C4-2B (cell line): ENCODE measurements around the gene CDKL4.

Experiments used
- H3K27ac ChIP-seq: fragments of 450-650 bp; 2 replicates; pipeline ENCODE4 v1.5.1; 2017
- CTCF ChIP-seq: fragments of 450-650 bp; conservative IDR thresholded peaks from 2 replicates; pipeline ENCODE4 v1.5.1; 2017; ENCODE audit warnings: mild to moderate bottlenecking
- ZFX ChIP-seq: fragments of 450-650 bp; IDR thresholded peaks from 2 replicates; pipeline ENCODE4 v1.6.1; 2017

CDKL4 gene

GRCh38 chr2:39243469-39244123, at the start of gene CDKL4:
Gene CDKL4 (minus strand): TSS chr2:39243970.
- no peak within 1 kb of the TSS for H3K27ac ChIP-seq
- no peak for TF ChIP-seq ZFX
- TF ChIP-seq CTCF = no peak

DNA sequence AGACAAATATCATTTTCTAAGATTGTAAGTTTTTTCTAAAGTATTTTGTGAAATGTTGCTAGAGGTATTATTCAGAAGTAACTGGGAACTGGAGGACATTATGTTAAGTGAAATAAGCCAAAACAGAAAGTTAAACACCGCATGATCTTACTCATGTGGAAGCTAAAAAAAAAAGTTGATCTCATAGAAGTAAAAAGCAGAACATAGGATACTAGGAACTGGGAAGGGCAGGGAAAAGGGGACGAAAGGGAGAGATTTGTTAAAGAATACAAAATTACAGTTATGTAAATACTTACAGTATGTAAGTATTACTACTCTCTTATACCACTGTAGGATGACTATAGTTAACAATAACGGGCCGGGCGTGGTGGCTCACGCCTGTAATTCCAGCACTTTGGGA, 46.7 kb upstream of the CDKL4 start:
- TF ChIP-seq CTCF = no peak
- no peak for TF ChIP-seq ZFX
- H3K27ac ChIP-seq = no peak overlapping the region

DNA sequence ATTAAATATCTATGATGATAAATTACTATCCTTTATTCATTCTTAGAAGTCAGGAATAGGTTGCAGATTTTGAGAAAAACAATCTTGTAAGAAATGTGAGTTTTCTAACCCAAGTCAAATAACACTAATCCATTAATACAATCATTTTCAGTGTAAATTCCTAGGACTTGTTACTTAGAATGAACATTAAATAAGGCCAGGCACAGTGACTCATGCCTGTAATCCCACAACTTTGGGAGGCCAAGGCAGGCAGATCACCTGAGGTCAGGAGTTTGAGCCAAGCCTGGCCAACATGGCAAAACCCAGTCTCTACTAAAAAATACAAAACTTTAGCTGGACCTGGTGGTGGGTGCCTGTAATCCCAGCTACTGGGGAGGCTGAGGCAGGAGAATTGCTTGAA, 45.8 kb upstream of the CDKL4 start:
- TF ChIP-seq ZFX (no peak), CTCF (no peak)
- H3K27ac ChIP-seq = no peak overlapping the region

GRCh38 chr2:39283561-39283960, 39.8 kb upstream of the CDKL4 start:
- H3K27ac ChIP-seq = no peak overlapping the region
- TF ChIP-seq CTCF = no peak

DNA sequence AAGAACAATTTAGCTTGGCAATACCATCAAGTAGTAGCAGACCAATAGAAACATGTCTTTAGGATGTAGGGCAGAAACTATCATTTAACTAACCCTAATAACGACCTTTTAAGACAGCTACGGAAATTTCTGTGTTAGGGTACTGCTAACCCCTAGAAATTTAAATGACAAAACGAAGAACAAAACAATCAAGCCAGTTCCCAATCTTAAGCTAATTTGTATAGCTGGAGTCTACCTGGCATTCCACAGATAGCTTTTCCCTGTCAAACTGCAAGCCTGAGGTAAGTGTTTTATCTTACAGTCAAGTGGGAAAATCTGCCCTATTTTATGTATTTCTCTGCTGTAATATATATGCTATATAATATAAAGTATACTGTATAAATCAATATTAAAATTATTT, 37.6 kb upstream of the CDKL4 start:
- no peak for TF ChIP-seq ZFX
- TF ChIP-seq CTCF = no peak
- H3K27ac ChIP-seq = no peak overlapping the region

DNA sequence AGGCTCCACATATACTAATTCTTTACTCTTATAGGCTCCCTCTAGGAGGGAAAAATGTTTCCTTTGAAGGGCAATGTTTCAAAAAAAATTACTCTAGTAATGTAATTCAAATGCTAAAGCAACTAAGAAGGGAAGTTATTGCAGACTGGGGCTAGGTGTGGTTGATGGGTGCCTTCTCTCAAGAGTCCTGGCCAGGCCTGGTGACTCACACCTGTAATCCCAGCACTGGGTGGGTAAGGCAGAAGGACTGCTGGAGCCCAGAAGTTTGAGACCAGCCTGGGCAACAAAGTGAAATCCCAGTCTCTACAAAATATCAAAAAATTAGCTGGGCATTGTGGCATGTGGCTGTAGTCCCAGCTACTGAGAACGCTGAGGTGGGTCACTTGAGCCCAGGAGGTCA, 31.2 kb upstream of the CDKL4 start:
- no peak overlapping the region for H3K27ac ChIP-seq
- TF ChIP-seq ZFX = no peak
- TF ChIP-seq CTCF = no peak

- no peak overlapping the region for H3K27ac ChIP-seq
- TF ChIP-seq ZFX (no peak), CTCF (no peak)
Observed at GRCh38 chr2:39269941-39270340, 26.2 kb upstream of the CDKL4 start.
